Chondrocyte (in vitro differentiated cells): ENCODE results near the gene DHTKD1. TPM values are rescaled to one million over a fixed set of nuclear protein-coding genes. Genes with fewer than 3 reads are reported as not detected.
"Not testable (repeated sequence)": the region's sequence is repeated elsewhere in the genome, so short reads cannot be mapped to it uniquely, and the experiment has no call there.

ENCODE experiments used
- DNase-seq: peaks from one replicate; pipeline ENCODE4 v3.0.0; 2021; ENCODE audit warnings: mixed read lengths, low spot score
- H3K27ac Mint-ChIP-seq: one replicate; pipeline ENCODE4 v1.8.0; 2021; ENCODE audit warnings: mild to moderate bottlenecking, moderate library complexity, mixed read lengths; ENCODE audit not compliant: unreplicated experiment
- H3K27me3 Mint-ChIP-seq: 2 replicates; pipeline ENCODE4 v1.8.0; 2021; ENCODE audit warnings: low read depth, mixed read lengths
- H3K36me3 Mint-ChIP-seq: 2 replicates; pipeline ENCODE4 v1.8.0; 2021; ENCODE audit warnings: low read depth, mixed read lengths
- H3K4me1 Mint-ChIP-seq: 2 replicates; pipeline ENCODE4 v1.8.0; 2021; ENCODE audit warnings: low read depth, mild to moderate bottlenecking, mixed read lengths
- H3K4me3 Mint-ChIP-seq: one replicate; pipeline ENCODE4 v1.8.0; 2021; ENCODE audit warnings: mild to moderate bottlenecking, moderate library complexity, mixed read lengths; ENCODE audit not compliant: unreplicated experiment
- H3K9me3 Mint-ChIP-seq: 2 replicates; pipeline ENCODE4 v1.8.0; 2021; ENCODE audit warnings: low read depth, mixed read lengths
- CTCF ChIP-seq: fragments of 200-600 bp; sonication (generic); IDR thresholded peaks from 2 replicates; pipeline ENCODE4 v1.5.0; 2021; ENCODE audit warnings: antibody characterized with exemption, mild to moderate bottlenecking, moderate library complexity
- total RNA-seq: library from RNA; stranded (reverse); gene quantifications from 3 replicates; pipeline ENCODE4 v1.2.1, GENCODE V29; 2021

DHTKD1 gene
- total RNA-seq, 1 donor from 2014 or later = 13.7 TPM

GRCh38 chr10:12063483-12063818 is 5.3 kb upstream of the DHTKD1 start:
- Mint-ChIP-seq H3K4me3 (no peak overlapping the region), H3K36me3 (no peaks in the 10 kb centered on the region), H3K9me3 (no peaks in the 10 kb centered on the region), H3K27me3 (peaks cover 3% of the 10 kb centered on the region), H3K27ac (no peak overlapping the region), H3K4me1 (peaks cover 7% of the 10 kb centered on the region)
- TF ChIP-seq CTCF = no peak
- DNase-seq = peak; percentile 26

- no peak overlapping the region for H3K4me3 Mint-ChIP-seq
- H3K27me3 Mint-ChIP-seq = peaks cover 3% of the 10 kb centered on the region
- peak overlapping the region; percentile 33 for H3K27ac Mint-ChIP-seq
- TF ChIP-seq CTCF = no peak
- H3K4me1 Mint-ChIP-seq = peaks cover 26% of the 10 kb centered on the region
- H3K36me3 Mint-ChIP-seq = no peaks in the 10 kb centered on the region
- DNase-seq = no peak
- H3K9me3 Mint-ChIP-seq = no peaks in the 10 kb centered on the region
Observed at GRCh38 chr10:12067336-12067735, 1.4 kb upstream of the DHTKD1 start.

- not testable (repeated sequence) for H3K27me3 Mint-ChIP-seq, H3K4me3 Mint-ChIP-seq, DNase-seq, H3K27ac Mint-ChIP-seq, H3K9me3 Mint-ChIP-seq, H3K36me3 Mint-ChIP-seq
- peaks cover 26% of the 10 kb centered on the region for H3K4me1 Mint-ChIP-seq
Observed at GRCh38 chr10:12071441-12071840, 2.7 kb downstream of the DHTKD1 start.

- no peaks in the 10 kb centered on the region for H3K9me3 Mint-ChIP-seq
Observed at GRCh38 chr10:12073526-12073925, 4.8 kb downstream of the DHTKD1 start.

GRCh38 chr10:12077580-12078180 is 8.9 kb downstream of the DHTKD1 start:
- Mint-ChIP-seq H3K9me3 (no peaks in the 10 kb centered on the region), H3K36me3 (peaks cover 3% of the 10 kb centered on the region), H3K27me3 (no peaks in the 10 kb centered on the region), H3K27ac (no peak overlapping the region), H3K4me1 (no peaks in the 10 kb centered on the region), H3K4me3 (no peak overlapping the region)
- TF ChIP-seq CTCF = no peak
- no peak for DNase-seq

More at GRCh38 chr10:12073526-12073925, 4.8 kb downstream of the DHTKD1 start:
- peaks cover 18% of the 10 kb centered on the region for H3K4me1 Mint-ChIP-seq
- no peak overlapping the region for H3K27ac Mint-ChIP-seq
- TF ChIP-seq CTCF = no peak
- peaks cover 2% of the 10 kb centered on the region for H3K36me3 Mint-ChIP-seq
- no peak for DNase-seq
- no peak overlapping the region for H3K4me3 Mint-ChIP-seq
- no peaks in the 10 kb centered on the region for H3K27me3 Mint-ChIP-seq

GRCh38 chr10:12081470-12081869 is 12.7 kb downstream of the DHTKD1 start:
- no peak for DNase-seq
- no peak overlapping the region for H3K27ac Mint-ChIP-seq
- no peaks in the 10 kb centered on the region for H3K4me1 Mint-ChIP-seq
- H3K27me3 Mint-ChIP-seq = no peaks in the 10 kb centered on the region
- H3K4me3 Mint-ChIP-seq = no peak overlapping the region
- peaks cover 7% of the 10 kb centered on the region for H3K36me3 Mint-ChIP-seq
- H3K9me3 Mint-ChIP-seq = no peaks in the 10 kb centered on the region
- no peak for TF ChIP-seq CTCF
